Esophagus (tissue), 2 donors: Measurements from ENCODE around the gene PTPRD. TPM values are rescaled to one million over a fixed set of nuclear protein-coding genes. Genes with fewer than 3 reads are reported as not detected.

Source experiments
- H3K27ac ChIP-seq, 2 donors: one replicate each; pipeline ENCODE4 v1.5.1; 2013; ENCODE audit warnings: low read depth in 2 of 2, mild to moderate bottlenecking in 2 of 2, inconsistent platforms in 1 of 2, low read length in 1 of 2, moderate library complexity in 1 of 2
- H3K27me3 ChIP-seq, 2 donors: one replicate each; pipeline ENCODE4 v1.6.1; 2013; ENCODE audit warnings: low read length in 2 of 2, control low read depth in 1 of 2, mild to moderate bottlenecking in 1 of 2; ENCODE audit not compliant: insufficient read depth in 2 of 2, control insufficient read depth in 1 of 2
- H3K36me3 ChIP-seq, 2 donors: one replicate each; pipeline ENCODE4 v1.6.1; 2013; ENCODE audit warnings: low read length in 1 of 2; ENCODE audit not compliant: control insufficient read depth in 2 of 2, insufficient read depth in 2 of 2
- H3K4me1 ChIP-seq, 2 donors: one replicate each; pipeline ENCODE4 v1.6.1; 2013; ENCODE audit warnings: low read length in 1 of 2; ENCODE audit not compliant: control insufficient read depth in 2 of 2, insufficient read depth in 2 of 2
- H3K4me3 ChIP-seq, 2 donors: one replicate each; pipeline ENCODE4 v1.5.1; 2013; ENCODE audit warnings: low read length in 2 of 2, mild to moderate bottlenecking in 2 of 2, low read depth in 1 of 2, moderate library complexity in 1 of 2
- H3K9me3 ChIP-seq, 2 donors: one replicate each; pipeline ENCODE4 v1.6.1; 2013; ENCODE audit warnings: mild to moderate bottlenecking in 2 of 2, low read depth in 1 of 2, low read length in 1 of 2, moderate library complexity in 1 of 2; ENCODE audit not compliant: control insufficient read depth in 2 of 2, insufficient read depth in 1 of 2
- WGBS, 2 donors: extraction: QIAGEN DNeasy Blood & Tissue Kit; methylation state at CpG; one replicate each; pipeline ENCODE4 v1.1.7; 2013; 5-methylcytosine and 5-hydroxymethylcytosine counted together
- polyA plus RNA-seq, 2 donors: library from polyadenylated mRNA; stranded (reverse); fragments of 200-250 nt; gene quantifications; one replicate each; pipeline ENCODE4 v1.2.3, GENCODE V29; 2013
- donor health status: healthy with polysubstance abuse.
- donor health status: Bipolar disorder and iron deficiency.

PTPRD gene
- polyA plus RNA-seq, 2 donors, result 0.53 to 0.60 TPM

DNA sequence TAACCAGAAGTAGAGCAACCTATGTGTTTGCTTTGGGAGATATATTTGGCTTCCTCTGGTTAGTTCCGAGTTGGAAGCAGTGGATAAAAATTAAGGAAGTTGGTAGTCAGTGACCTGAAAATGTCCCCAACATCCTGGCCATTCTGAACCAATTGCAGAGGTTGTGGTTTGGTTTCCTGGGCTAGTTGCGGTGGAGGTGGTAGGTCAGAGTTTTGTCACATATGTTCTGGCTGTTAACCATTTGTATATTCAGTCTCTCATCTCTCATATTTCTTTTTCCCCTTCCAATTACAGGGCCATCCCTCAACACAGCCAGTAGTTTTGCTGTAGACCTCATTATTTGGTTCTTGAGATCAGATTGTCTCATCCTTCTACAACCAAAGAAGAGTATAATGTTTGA lies 1026.9 kb downstream of the PTPRD start:
- Histone ChIP-seq H3K4me3 (no peak overlapping the region), H3K36me3 (no peaks in the 10 kb centered on the region), H3K27me3 (no peaks in the 10 kb centered on the region), H3K9me3 (no peaks in the 10 kb centered on the region), H3K27ac (no peak overlapping the region), H3K4me1 (no peaks in the 10 kb centered on the region)
- WGBS, 2 donors, result 54 to 76% methylated on average over 2 of the region's 2 CpGs

DNA sequence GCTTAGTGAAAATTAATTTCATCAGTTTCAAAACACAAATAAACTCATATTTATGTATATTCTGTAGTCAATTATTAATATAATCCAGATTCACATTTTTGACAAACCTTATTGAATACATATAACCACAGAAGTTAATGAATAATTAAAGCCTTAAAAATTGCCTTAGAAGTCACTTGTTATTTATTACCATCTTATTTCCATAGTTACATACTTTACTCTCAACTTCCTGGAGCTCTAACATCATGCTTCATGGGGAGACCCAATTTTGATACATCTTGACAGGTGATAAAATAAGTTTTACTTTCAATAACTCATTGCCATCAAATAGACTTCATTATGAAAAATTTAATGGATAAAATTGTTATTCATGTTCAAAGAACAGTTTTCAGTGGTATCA lies 1038.7 kb downstream of the PTPRD start:
- Histone ChIP-seq H3K4me1 (no peaks in the 10 kb centered on the region), H3K9me3 (no peaks in the 10 kb centered on the region), H3K4me3 (no peak overlapping the region), H3K27me3 (no peaks in the 10 kb centered on the region), H3K27ac (no peak overlapping the region), H3K36me3 (no peaks in the 10 kb centered on the region)

DNA sequence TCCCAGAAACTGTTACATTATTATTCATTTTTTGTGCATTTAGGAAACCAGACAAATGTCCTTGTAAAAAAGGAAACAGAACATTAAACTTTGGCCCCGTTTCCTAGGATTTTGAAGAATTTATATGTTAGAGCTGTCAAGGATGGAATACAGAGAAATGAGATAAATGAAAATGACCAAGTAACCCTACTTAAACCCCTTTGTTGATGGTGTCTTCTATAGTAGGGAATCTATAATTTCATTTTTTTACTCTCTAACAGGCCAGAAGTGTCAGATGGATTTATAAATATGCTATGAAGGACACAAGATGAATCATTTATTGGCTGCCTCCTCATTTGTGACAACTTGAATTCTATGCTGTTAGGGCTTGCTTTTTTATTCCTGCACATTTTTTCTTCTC lies 1047.1 kb downstream of the PTPRD start:
- Histone ChIP-seq H3K27me3 (no peaks in the 10 kb centered on the region), H3K27ac (no peak overlapping the region), H3K4me3 (no peak overlapping the region), H3K9me3 (peaks cover 0 to 5% of the 10 kb centered on the region in 2 donors), H3K36me3 (no peaks in the 10 kb centered on the region), H3K4me1 (no peaks in the 10 kb centered on the region)
- 36 to 48% methylated on average over 1 of the region's 1 CpG for WGBS, 2 donors

DNA sequence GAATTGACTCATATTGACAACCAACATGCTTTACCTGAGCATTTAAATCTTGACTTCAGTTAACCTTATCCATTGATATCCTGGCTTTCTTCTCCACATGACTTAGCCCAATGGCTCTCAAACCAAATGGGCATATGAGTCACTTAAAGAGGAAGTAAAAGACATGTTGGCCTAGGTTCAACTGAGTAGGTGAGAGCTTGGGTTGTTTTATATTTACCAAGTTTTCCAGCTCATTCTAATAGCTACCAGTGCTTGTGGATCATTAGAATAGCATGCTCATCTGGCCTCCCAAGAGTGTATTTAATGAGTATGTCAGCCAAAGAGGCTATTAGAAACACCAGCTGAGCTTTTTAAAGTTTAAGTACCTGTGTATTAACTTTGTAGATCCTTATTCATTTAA lies 1049.0 kb downstream of the PTPRD start:
- H3K27me3 ChIP-seq, result no peaks in the 10 kb centered on the region
- no peaks in the 10 kb centered on the region for H3K4me1 ChIP-seq
- no peaks in the 10 kb centered on the region for H3K36me3 ChIP-seq
- H3K27ac ChIP-seq, result no peak overlapping the region
- no peak overlapping the region for H3K4me3 ChIP-seq
- peaks cover 3 to 17% of the 10 kb centered on the region in 2 donors for H3K9me3 ChIP-seq

DNA sequence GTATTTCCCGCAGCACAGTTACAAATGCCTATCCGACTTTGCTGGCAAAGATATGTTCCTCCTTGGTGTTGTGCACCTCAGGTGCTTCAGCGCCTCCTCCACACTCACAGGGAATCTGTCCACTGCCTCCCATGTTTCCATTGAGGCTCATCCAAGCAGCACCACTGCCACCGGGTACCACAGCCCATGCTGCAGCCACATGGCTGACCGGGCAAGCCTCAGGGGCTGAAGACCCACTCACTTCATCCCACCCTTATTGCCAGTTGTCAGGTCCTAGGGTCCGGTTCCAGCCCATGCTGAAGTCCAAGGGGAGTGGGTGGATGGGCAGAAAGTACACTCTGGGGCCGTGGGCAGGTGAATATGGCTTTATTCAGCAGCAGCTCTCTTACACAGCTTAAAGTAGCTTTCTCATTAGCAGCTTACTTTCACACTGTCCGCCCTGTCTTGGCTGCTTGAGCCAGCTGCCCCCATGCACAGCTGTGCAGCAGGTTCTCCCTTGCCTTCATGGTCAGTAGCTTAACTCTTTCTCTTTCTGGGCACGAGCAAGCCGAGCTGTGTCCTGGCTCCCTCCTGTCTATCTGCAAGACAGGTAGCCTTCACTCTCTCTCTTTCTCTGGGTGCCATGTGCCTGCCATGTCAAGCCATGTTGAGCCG lies 1052.3 kb downstream of the PTPRD start:
- no peaks in the 10 kb centered on the region for H3K36me3 ChIP-seq
- H3K27ac ChIP-seq, result no peak overlapping the region
- no peaks in the 10 kb centered on the region for H3K4me1 ChIP-seq
- 74 to 83% methylated on average over 11 of the region's 11 CpGs for WGBS, 2 donors
- H3K9me3 ChIP-seq, result peaks cover 3 to 21% of the 10 kb centered on the region in 2 donors
- no peaks in the 10 kb centered on the region for H3K27me3 ChIP-seq
- H3K4me3 ChIP-seq, result no peak overlapping the region

DNA sequence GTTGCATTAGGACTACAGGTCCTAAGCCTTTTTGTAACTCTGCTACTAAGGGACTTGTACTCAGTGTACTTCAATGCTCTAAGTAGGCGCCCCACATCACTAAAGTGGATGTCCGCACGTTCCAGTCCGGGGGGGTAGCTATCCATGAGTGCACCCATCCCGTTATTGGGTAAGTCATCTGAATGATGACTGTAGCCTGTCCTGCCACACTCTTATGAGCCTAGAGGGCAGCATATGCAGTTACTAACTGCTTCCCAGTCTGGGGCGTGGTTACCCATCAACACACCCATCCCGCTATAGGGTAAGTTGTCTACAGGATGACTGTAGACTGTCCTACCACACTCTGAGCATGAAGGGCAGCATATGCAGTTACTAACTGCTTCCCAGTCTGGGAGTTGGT lies 1053.9 kb downstream of the PTPRD start:
- Histone ChIP-seq H3K27me3 (no peaks in the 10 kb centered on the region), H3K27ac (no peak overlapping the region), H3K36me3 (no peaks in the 10 kb centered on the region), H3K9me3 (peaks cover 3 to 21% of the 10 kb centered on the region in 2 donors), H3K4me3 (no peak overlapping the region), H3K4me1 (no peaks in the 10 kb centered on the region)
- 92 to 93% methylated on average over 7 of the region's 7 CpGs for WGBS, 2 donors

DNA sequence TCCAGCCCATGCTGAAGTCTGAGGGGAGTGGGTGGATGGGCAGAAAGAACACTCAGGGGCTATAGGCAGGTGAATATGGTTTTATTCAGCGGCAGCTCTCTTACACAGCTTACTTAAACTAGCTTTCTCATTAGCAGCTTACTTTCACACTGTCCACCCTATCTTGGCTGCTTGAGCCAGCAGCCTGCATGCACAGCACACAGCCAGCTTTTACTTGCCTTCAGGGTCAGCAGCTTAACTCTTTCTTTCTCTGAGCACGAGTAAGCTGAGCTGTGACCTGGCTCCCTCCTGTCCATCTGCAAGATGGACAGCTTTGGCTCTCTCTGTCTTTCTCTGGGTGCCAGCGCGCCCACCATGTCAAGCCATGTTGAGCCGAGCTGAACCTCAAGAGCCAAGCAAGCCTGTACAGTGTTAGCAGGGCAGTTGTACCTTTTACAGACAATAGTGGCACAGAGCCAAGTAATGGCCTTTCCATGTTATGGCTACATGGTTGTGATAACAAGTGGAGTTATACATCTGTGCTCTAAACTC lies 1054.9 kb downstream of the PTPRD start:
- Histone ChIP-seq H3K27ac (no peak overlapping the region), H3K36me3 (no peaks in the 10 kb centered on the region), H3K4me1 (no peaks in the 10 kb centered on the region), H3K9me3 (peaks cover 3 to 21% of the 10 kb centered on the region in 2 donors), H3K4me3 (no peak overlapping the region), H3K27me3 (no peaks in the 10 kb centered on the region)
- WGBS, 2 donors, result 71 to 72% methylated on average over 5 of the region's 5 CpGs

DNA sequence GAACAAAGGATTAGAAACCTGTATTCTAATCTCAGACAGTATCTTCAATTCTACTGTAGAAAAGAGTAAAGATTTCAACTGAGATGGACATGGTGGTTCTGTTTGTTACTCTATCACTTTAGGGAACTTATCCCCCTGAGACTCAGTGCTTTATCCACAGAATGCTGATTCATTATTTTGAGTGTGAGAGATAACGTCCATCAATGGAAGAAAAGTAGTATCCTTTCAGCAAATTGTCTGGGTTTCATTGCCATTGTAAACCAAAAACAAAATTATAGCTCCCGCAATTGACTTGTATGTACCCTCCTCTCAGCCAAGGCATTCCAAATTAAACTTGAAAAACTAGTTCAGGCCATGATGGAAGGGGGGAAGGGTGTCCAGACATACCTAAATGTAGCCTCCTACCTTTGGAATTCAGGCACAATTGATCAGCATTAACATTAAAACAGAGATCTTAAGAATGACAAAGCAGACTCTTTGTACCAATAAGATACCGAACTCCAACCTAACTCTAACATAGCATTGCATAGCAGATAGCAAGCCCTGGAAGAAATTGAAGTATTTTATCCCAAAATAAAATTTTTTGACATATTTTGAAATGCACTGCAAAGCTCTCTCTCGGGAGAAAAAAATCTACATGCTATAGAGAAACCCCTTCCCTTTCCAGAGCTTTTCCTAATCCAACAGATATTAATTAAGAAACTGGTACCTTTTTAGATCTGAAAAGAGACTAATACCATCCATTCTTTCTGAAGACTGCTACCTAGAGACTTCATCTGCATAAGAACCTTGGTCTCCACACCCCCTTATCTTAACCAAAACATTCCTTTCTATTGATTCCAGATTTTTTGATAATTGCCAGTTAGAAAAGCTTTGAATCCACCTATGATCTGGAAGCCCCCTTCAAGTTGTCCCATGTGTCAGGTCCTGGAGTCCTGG lies 1055.7 kb downstream of the PTPRD start:
- Histone ChIP-seq H3K27ac (no peak overlapping the region), H3K4me1 (no peaks in the 10 kb centered on the region), H3K36me3 (no peaks in the 10 kb centered on the region), H3K4me3 (no peak overlapping the region), H3K27me3 (no peaks in the 10 kb centered on the region), H3K9me3 (peaks cover 3 to 21% of the 10 kb centered on the region in 2 donors)
- 43% methylated on average over 4 of the region's 4 CpGs for WGBS, 2 donors

DNA sequence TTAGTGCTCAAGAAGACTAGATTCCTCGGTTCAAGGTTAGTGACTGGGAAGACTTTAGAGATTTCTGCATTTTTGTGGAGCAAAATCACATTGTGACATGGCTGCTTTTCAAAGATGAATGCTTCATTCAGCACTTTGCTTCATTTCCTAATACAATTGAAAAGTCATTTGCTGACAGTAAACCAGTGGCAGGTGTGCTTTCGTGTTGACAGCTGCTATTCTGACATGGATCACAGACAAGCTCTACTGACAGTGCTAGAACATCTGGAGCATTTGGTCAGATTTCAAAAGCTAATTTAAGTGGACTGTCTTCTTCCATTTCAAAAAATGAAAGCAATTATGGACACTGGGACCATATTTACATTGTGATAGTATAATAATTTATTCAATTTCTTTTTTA lies 1060.1 kb downstream of the PTPRD start:
- 68 to 71% methylated on average over 2 of the region's 2 CpGs for WGBS, 2 donors
- Histone ChIP-seq H3K27ac (no peak overlapping the region), H3K36me3 (no peaks in the 10 kb centered on the region), H3K9me3 (no peaks in the 10 kb centered on the region), H3K4me3 (no peak overlapping the region), H3K27me3 (no peaks in the 10 kb centered on the region), H3K4me1 (no peaks in the 10 kb centered on the region)
